ENCODE results near the gene RBBP4. TPM values are rescaled to one million over a fixed set of nuclear protein-coding genes. Genes with fewer than 3 reads are reported as not detected.
A peak's percentile ranks its signal among the peaks of the same experiment; 100 is the strongest.
"Not testable (repeated sequence)": the region's sequence is repeated elsewhere in the genome, so short reads cannot be mapped to it uniquely, and the experiment has no call there.

The RBBP4 gene
- total RNA-seq, 1 donor from 2014 or later, result 492 TPM

DNA sequence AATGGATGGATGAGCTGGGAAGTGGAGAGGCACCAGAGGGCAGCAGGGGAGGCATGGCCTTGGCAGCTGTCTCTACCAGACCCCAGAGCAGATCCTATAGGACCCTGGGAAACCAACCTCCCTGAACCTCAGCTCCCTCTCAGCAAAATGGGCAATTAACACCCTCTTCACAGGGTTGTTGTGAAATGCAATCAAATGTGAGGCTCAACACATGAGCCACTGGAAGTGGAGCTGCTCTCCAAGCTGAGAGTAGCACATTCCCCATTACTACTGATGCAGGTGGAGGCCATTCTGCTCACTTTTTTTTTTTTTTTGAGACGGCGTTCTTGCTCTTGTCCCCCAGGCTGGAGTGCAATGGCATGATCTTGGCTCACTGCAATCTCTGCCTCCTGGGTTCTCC lies 58.1 kb downstream of the RBBP4 start:
- TF ChIP-seq, protein P1, sequence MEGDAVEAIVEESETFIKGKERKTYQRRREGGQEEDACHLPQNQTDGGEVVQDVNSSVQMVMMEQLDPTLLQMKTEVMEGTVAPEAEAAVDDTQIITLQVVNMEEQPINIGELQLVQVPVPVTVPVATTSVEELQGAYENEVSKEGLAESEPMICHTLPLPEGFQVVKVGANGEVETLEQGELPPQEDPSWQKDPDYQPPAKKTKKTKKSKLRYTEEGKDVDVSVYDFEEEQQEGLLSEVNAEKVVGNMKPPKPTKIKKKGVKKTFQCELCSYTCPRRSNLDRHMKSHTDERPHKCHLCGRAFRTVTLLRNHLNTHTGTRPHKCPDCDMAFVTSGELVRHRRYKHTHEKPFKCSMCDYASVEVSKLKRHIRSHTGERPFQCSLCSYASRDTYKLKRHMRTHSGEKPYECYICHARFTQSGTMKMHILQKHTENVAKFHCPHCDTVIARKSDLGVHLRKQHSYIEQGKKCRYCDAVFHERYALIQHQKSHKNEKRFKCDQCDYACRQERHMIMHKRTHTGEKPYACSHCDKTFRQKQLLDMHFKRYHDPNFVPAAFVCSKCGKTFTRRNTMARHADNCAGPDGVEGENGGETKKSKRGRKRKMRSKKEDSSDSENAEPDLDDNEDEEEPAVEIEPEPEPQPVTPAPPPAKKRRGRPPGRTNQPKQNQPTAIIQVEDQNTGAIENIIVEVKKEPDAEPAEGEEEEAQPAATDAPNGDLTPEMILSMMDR (conservative IDR thresholded peaks at IDR 0.05), result no peak
- Mint-ChIP-seq H3K4me1 (peaks cover 7% of the 10 kb centered on the region), H3K36me3 (ENCODE audit: low read depth) (no peaks in the 10 kb centered on the region), H3K9me3 (no peaks in the 10 kb centered on the region), H3K27me3 (ENCODE audit: low read depth) (peaks cover 10% of the 10 kb centered on the region), H3K27ac (ENCODE audit: unreplicated experiment) (no peak overlapping the region), H3K4me3 (no peak overlapping the region)
- DNase-seq (ENCODE audit: low read depth, low spot score), result no peak

DNA sequence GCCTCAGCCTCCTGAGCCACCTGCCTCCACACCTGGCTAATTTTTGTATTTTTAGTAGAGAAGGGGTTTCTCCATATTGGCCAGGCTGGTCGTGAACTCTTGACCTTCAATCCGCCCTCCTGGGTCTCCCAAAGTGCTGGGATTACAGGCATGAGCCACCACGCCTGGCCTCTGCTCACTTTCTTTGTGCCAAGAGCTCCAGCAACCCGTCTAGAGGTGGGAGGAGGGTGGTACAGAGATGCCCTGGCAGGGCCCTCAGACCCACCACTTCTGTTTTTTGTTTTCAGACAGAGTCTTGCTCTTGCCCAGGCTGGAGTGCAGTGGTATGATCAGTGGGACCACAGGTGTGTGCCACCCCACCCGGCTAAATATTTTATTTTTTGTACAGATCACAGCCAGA lies 58.5 kb downstream of the RBBP4 start:
- TF ChIP-seq, protein P1 (conservative IDR thresholded peaks at IDR 0.05), result no peak
- H3K36me3 Mint-ChIP-seq (ENCODE audit: low read depth), result no peaks in the 10 kb centered on the region
- H3K4me1 Mint-ChIP-seq, result peaks cover 7% of the 10 kb centered on the region
- DNase-seq (ENCODE audit: low read depth, low spot score), result no peak
- H3K9me3 Mint-ChIP-seq, result no peaks in the 10 kb centered on the region
- peaks cover 6% of the 10 kb centered on the region for H3K27me3 Mint-ChIP-seq (ENCODE audit: low read depth)
- H3K27ac Mint-ChIP-seq (ENCODE audit: unreplicated experiment), result no peak overlapping the region
- H3K4me3 Mint-ChIP-seq, result no peak overlapping the region

DNA sequence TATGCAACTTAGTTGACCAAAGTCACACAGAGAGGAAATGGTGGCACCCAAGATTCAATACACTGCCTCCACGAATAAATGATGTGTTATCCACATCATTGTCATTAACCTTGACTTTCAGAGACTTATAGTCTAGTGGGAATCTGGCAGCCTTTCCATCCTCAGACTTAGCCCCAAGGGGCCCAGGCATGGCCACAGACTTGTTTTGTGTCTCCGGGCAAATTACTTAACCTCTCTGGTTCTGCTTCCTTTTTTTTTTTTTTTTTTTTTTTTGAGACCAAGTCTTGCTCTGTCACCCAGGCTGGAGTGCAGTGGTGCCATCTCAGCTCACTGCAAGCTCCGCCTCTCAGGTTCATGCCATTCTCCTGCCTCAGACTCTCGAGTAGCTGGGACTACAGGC lies 60.2 kb downstream of the RBBP4 start:
- H3K4me1 Mint-ChIP-seq, result peaks cover 10% of the 10 kb centered on the region
- H3K27me3 Mint-ChIP-seq (ENCODE audit: low read depth); DNase-seq (ENCODE audit: low read depth, low spot score); H3K36me3 Mint-ChIP-seq (ENCODE audit: low read depth); H3K9me3 Mint-ChIP-seq; H3K27ac Mint-ChIP-seq (ENCODE audit: unreplicated experiment); H3K4me3 Mint-ChIP-seq: not testable (repeated sequence)

DNA sequence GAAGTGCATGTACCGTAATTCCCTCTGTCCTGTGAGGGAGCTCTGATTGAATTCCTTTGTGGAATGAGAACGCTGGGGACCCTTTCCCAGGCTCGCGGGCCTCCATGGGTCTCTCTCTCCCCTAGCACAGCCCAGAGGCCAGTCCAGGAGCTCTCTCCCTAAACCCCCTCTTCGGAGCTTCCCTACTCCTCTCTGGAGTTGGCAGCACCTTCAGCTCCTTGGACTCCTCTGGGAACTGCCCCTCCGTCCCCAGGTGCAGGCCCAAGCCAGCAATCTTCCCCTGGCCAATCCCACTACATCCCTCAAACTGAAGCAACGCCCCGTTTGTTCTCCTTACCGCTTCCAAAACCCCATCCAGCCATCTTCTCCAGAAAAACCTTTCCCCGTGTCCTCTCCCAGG lies 62.1 kb downstream of the RBBP4 start:
- Mint-ChIP-seq H3K27me3 (ENCODE audit: low read depth) (no peaks in the 10 kb centered on the region), H3K27ac (ENCODE audit: unreplicated experiment) (peak overlapping the region; percentile 35), H3K4me1 (peaks cover 20% of the 10 kb centered on the region), H3K36me3 (ENCODE audit: low read depth) (no peaks in the 10 kb centered on the region), H3K4me3 (no peak overlapping the region), H3K9me3 (no peaks in the 10 kb centered on the region)
- TF ChIP-seq, protein P1 (conservative IDR thresholded peaks at IDR 0.05), result no peak
- DNase-seq (ENCODE audit: low read depth, low spot score), result no peak

DNA sequence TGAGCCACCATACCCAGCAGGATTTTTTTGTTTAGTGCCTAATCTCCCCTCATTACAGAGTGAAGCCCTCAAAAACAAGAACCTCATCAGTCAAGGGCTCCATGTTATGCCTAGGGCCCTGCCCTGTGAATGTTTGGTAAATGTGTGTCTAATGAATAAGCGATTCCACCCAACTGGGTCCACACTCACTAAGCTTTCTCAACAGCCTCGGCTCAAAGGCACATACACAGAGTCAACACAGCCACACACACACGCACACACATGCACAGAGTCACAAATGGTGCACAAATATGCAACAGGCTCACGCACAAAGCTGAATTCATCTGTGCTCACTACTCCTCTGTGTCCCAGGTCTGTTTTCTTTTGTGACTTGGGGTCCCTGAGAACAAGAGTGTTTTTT lies 63.3 kb downstream of the RBBP4 start:
- H3K36me3 Mint-ChIP-seq (ENCODE audit: low read depth), result no peaks in the 10 kb centered on the region

DNA sequence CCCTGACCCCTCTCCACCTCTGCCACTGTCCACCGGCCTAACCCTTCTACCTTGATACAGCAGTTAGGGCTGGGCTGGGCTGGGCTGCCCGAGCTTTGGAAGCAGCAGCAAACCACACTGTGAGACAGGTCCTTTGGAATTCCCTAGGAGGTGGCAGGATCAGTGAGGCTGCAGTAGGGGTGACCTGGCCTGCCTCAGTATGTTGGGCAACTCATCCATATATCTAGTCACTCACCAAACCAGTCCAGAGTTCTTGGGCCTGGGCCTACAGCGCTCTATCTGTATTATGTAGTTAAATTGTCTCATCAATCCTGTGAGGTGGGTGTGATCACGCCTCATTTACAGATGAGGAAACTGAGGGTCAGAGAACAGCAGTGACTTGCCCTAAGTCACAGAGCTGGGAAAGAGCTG lies 64.9 kb downstream of the RBBP4 start:
- Mint-ChIP-seq H3K36me3 (ENCODE audit: low read depth) (no peaks in the 10 kb centered on the region), H3K4me1 (peaks cover 16% of the 10 kb centered on the region), H3K9me3 (no peaks in the 10 kb centered on the region), H3K27me3 (ENCODE audit: low read depth) (no peaks in the 10 kb centered on the region), H3K4me3 (no peak overlapping the region), H3K27ac (ENCODE audit: unreplicated experiment) (no peak overlapping the region)
- TF ChIP-seq, protein P1 (conservative IDR thresholded peaks at IDR 0.05), result no peak
- no peak for DNase-seq (ENCODE audit: low read depth, low spot score)

More for the DNA sequence above, 63.3 kb downstream of the RBBP4 start:
- Mint-ChIP-seq H3K27me3 (ENCODE audit: low read depth) (no peaks in the 10 kb centered on the region), H3K4me1 (peaks cover 20% of the 10 kb centered on the region), H3K27ac (ENCODE audit: unreplicated experiment) (no peak overlapping the region), H3K9me3 (no peaks in the 10 kb centered on the region), H3K4me3 (no peak overlapping the region)
- DNase-seq (ENCODE audit: low read depth, low spot score), result no peak
- TF ChIP-seq, protein P1 (conservative IDR thresholded peaks at IDR 0.05), result no peak
